Tibial artery (tissue), 4 donors: ENCODE measurements around the gene SORCS2.

Source experiments
- DNase-seq, 2 donors: peaks; one replicate each; pipeline ENCODE4 v3.0.0-alpha.2; 2019
- H3K27ac ChIP-seq, 2 donors: fragments of 200-600 bp; sonication (generic) in 1 of 2; 1 replicate in 1 of 2; 2 replicates in 1 of 2; pipeline ENCODE4 v1.5.1; 2018 to 2019; ENCODE audit warnings: mild to moderate bottlenecking in 1 of 2
- H3K27me3 ChIP-seq, 2 donors: fragments of 200-600 bp; sonication (generic) in 1 of 2; one replicate each; pipeline versions ENCODE4 v1.5.1 to v1.6.0; 2016 to 2019
- H3K36me3 ChIP-seq, 3 donors: fragments of 200-600 bp; sonication (generic) in 2 of 3; one replicate each; pipeline ENCODE4 v1.5.1; 2016 to 2019; ENCODE audit warnings: mild to moderate bottlenecking in 2 of 3
- H3K4me1 ChIP-seq, 4 donors: fragments of 200-600 bp; sonication (generic) in 2 of 4; 1 replicate in 3 of 4; 2 replicates in 1 of 4; pipeline ENCODE4 v1.5.1; 2016 to 2019
- H3K4me3 ChIP-seq, 2 donors: fragments of 200-600 bp; sonication (generic) in 1 of 2; 1 replicate in 1 of 2; 2 replicates in 1 of 2; pipeline ENCODE4 v1.5.1; 2018 to 2019; ENCODE audit warnings: mild to moderate bottlenecking in 2 of 2
- H3K9me3 ChIP-seq, 3 donors: fragments of 200-600 bp; sonication (generic) in 1 of 3; one replicate each; pipeline ENCODE4 v1.5.1; 2016 to 2019
- CTCF ChIP-seq, 2 experiments: fragments of 200-600 bp in 1 of 2; fragments of 450-650 bp in 1 of 2; IDR thresholded peaks; one replicate each; pipeline ENCODE4 v1.5.1; 2017 to 2019; ENCODE audit warnings: antibody characterized with exemption in 2 of 2, mild to moderate bottlenecking in 1 of 2, moderate library complexity in 1 of 2
- intact Hi-C: fragments of 100-400 bp; cut with DNase I; formaldehyde crosslinking; loops from one replicate; pipeline ENCODE4 v1.15.0; 2023; ENCODE audit warnings: low total_unique reads

Gene SORCS2

GRCh38 chr4:7192252-7193029, at the start of gene SORCS2:
Gene SORCS2 (plus strand): TSS chr4:7192538.
- no peaks in the 10 kb centered on the region for H3K36me3 ChIP-seq
- no peaks in the 10 kb centered on the region for H3K9me3 ChIP-seq
- H3K4me1 ChIP-seq, result peaks cover 0 to 20% (median 17%) of the 10 kb centered on the region in 4 donors
- peak; percentile 54 to 91 for TF ChIP-seq CTCF (IDR thresholded peaks at IDR 0.05)
- intact Hi-C loops, result loop anchor here (1.0 to 5.0 kb wide), 3 partner anchors 105 to 525 kb away; no protein-coding TSS in a partner anchor
- DNase-seq, result peak; percentile 21 to 79
- H3K27me3 ChIP-seq, result peaks cover 0 to 71% of the 10 kb centered on the region in 2 donors
- no peak within 1 kb of the TSS for H3K27ac ChIP-seq
- peak within 1 kb of the TSS; percentile 35 to 44 for H3K4me3 ChIP-seq

GRCh38 chr4:7144374-7145290, 47.7 kb upstream of the SORCS2 start:
- no peaks in the 10 kb centered on the region for H3K9me3 ChIP-seq
- H3K36me3 ChIP-seq, result no peaks in the 10 kb centered on the region
- no peaks in the 10 kb centered on the region for H3K4me1 ChIP-seq
- no peak for DNase-seq
- no peak overlapping the region for H3K4me3 ChIP-seq
- TF ChIP-seq CTCF (IDR thresholded peaks at IDR 0.05), result no peak
- H3K27me3 ChIP-seq, result peaks cover 0 to 18% of the 10 kb centered on the region in 2 donors
- intact Hi-C loops, result no loop called here
- H3K27ac ChIP-seq, result no peak overlapping the region

- Histone ChIP-seq H3K27ac (no peak overlapping the region), H3K9me3 (no peaks in the 10 kb centered on the region), H3K36me3 (no peaks in the 10 kb centered on the region), H3K4me1 (no peaks in the 10 kb centered on the region), H3K27me3 (peaks cover 0 to 18% of the 10 kb centered on the region in 2 donors), H3K4me3 (no peak overlapping the region)
- TF ChIP-seq CTCF (IDR thresholded peaks at IDR 0.05), result no peak
- no peak for DNase-seq
- intact Hi-C loops, result no loop called here
Measured at GRCh38 chr4:7145291-7145934, 46.9 kb upstream of the SORCS2 start.

- Histone ChIP-seq H3K27me3 (peaks cover 0 to 18% of the 10 kb centered on the region in 2 donors), H3K4me3 (no peak overlapping the region), H3K4me1 (no peaks in the 10 kb centered on the region), H3K9me3 (no peaks in the 10 kb centered on the region), H3K27ac (no peak overlapping the region), H3K36me3 (no peaks in the 10 kb centered on the region)
- intact Hi-C loops, result no loop called here
- no peak for DNase-seq
- no peak for TF ChIP-seq CTCF (IDR thresholded peaks at IDR 0.05)
Measured at GRCh38 chr4:7146059-7146785, 46.1 kb upstream of the SORCS2 start.

- H3K4me3 ChIP-seq, result no peak overlapping the region
- H3K27me3 ChIP-seq, result peaks cover 0 to 18% of the 10 kb centered on the region in 2 donors
- TF ChIP-seq CTCF (IDR thresholded peaks at IDR 0.05), result no peak
- no peak overlapping the region for H3K27ac ChIP-seq
- intact Hi-C loops, result no loop called here
- H3K4me1 ChIP-seq, result no peaks in the 10 kb centered on the region
- DNase-seq, result no peak
- H3K9me3 ChIP-seq, result no peaks in the 10 kb centered on the region
- no peaks in the 10 kb centered on the region for H3K36me3 ChIP-seq
Measured at GRCh38 chr4:7146786-7147115, 45.6 kb upstream of the SORCS2 start.
